IMR-90 (cell line): ENCODE measurements around the gene NDUFAF8. TPM values are rescaled to one million over a fixed set of nuclear protein-coding genes. Genes with fewer than 3 reads are reported as not detected.

ENCODE experiments used
- ATAC-seq: fragments of 200-7000 bp; cut with Tn5 transposase; 2 replicates; pipeline ENCODE4 v1.9.1; 2020; ENCODE audit warnings: low read depth, mild to moderate bottlenecking, moderate library complexity
- BruUV-seq: library from RNA; stranded (reverse); fragments of 400-500 nt; replicated peaks from 2 replicates; lab custom pipeline; 2021; lab: Mats Ljungman, UMichigan
- CTCF ChIA-PET: fragments of 300-600 bp; formaldehyde crosslinking; extraction: SDS; loops from one replicate; lab custom pipeline; 2021; ENCODE audit warnings: antibody characterized with exemption; lab: Yijun Ruan, JAX
- POLR2A ChIA-PET: fragments of 300-600 bp; sonication (Branson Sonifier 250); formaldehyde crosslinking; loops from one replicate; lab custom pipeline; 2022; ENCODE audit warnings: antibody characterized with exemption; ENCODE audit not compliant: unreplicated experiment; lab: Charles Lee
- DNase-seq: peaks from one replicate; pipeline ENCODE4 v3.0.0; 2013
- H2AFZ ChIP-seq: replicated peaks from 2 replicates; pipeline ENCODE3; 2013; ENCODE audit warnings: low read length, mild to moderate bottlenecking; ENCODE audit not compliant: poor library complexity
- H2AK5ac ChIP-seq: 2 replicates; pipeline ENCODE4 v1.6.1; 2013; ENCODE audit warnings: low read depth, low read length, inconsistent platforms
- H2AK9ac ChIP-seq: replicated peaks from 2 replicates; pipeline ENCODE3; 2013; ENCODE audit warnings: mild to moderate bottlenecking, low read depth, low read length, moderate library complexity; ENCODE audit not compliant: poor library complexity
- H2BK120ac ChIP-seq: 2 replicates; pipeline ENCODE4 v1.6.1; 2013; ENCODE audit warnings: low read depth, low read length, inconsistent platforms
- H2BK15ac ChIP-seq: 3 replicates; pipeline ENCODE4 v1.6.1; 2013; ENCODE audit warnings: low read depth, low read length, inconsistent platforms
- H2BK20ac ChIP-seq: 2 replicates; pipeline ENCODE4 v1.6.1; 2013; ENCODE audit warnings: low read depth, mild to moderate bottlenecking, inconsistent platforms, low read length, moderate library complexity
- H2BK5ac ChIP-seq: 2 replicates; pipeline ENCODE4 v1.6.1; 2013; ENCODE audit warnings: mild to moderate bottlenecking, low read depth, low read length, inconsistent platforms; ENCODE audit not compliant: poor library complexity, severe bottlenecking
- H3K14ac ChIP-seq: replicated peaks from 2 replicates; pipeline ENCODE4 v1.6.1; 2013; ENCODE audit warnings: low read depth, low read length, inconsistent platforms
- H3K18ac ChIP-seq: 2 replicates; pipeline ENCODE4 v1.6.1; 2013; ENCODE audit warnings: low read depth, low read length, control low read depth
- H3K23ac ChIP-seq: 2 replicates; pipeline ENCODE4 v1.6.1; 2013; ENCODE audit warnings: low read depth, low read length, inconsistent platforms
- H3K27ac ChIP-seq: 2 replicates; pipeline ENCODE4 v1.5.1; 2013; ENCODE audit warnings: mild to moderate bottlenecking, control low read depth, low read length; ENCODE audit not compliant: insufficient read depth
- H3K27me3 ChIP-seq: 2 replicates; pipeline ENCODE4 v1.6.1; 2013; ENCODE audit warnings: low read length; ENCODE audit not compliant: control insufficient read depth, insufficient read depth
- H3K36me3 ChIP-seq: 2 replicates; pipeline ENCODE4 v1.6.1; 2013; ENCODE audit warnings: low read length, mixed read lengths; ENCODE audit not compliant: control insufficient read depth, insufficient read depth
- H3K4ac ChIP-seq: 2 replicates; pipeline ENCODE4 v1.6.1; 2013; ENCODE audit warnings: low read depth, low read length, inconsistent platforms
- H3K4me1 ChIP-seq: 2 replicates; pipeline ENCODE4 v1.6.1; 2013; ENCODE audit warnings: low read length, mixed read lengths; ENCODE audit not compliant: control insufficient read depth, insufficient read depth
- H3K4me2 ChIP-seq: 2 replicates; pipeline ENCODE4 v1.6.1; 2013; ENCODE audit warnings: low read depth, mild to moderate bottlenecking, control low read depth, low read length, moderate library complexity
- H3K4me3 ChIP-seq: 2 replicates; pipeline ENCODE4 v1.5.1; 2013; ENCODE audit warnings: low read depth, mild to moderate bottlenecking, control low read depth, low read length, moderate library complexity; ENCODE audit not compliant: insufficient read depth
- H3K56ac ChIP-seq: 2 replicates; pipeline ENCODE4 v1.6.1; 2013; ENCODE audit warnings: low read length, inconsistent platforms; ENCODE audit not compliant: insufficient read depth; ENCODE audit errors: extremely low read depth
- H3K79me1 ChIP-seq, 2 experiments: 2 replicates each; pipeline ENCODE4 v1.6.1; 2013; ENCODE audit warnings: low read length in 2 of 2, inconsistent platforms in 1 of 2, low read depth in 1 of 2
- H3K9ac ChIP-seq: 2 replicates; pipeline ENCODE4 v1.6.1; 2013; ENCODE audit warnings: low read depth, low read length, control low read depth
- H3K9me1 ChIP-seq: 2 replicates; pipeline ENCODE4 v1.6.1; 2013; ENCODE audit warnings: low read length, inconsistent platforms; ENCODE audit not compliant: insufficient read depth
- H3K9me3 ChIP-seq: 2 replicates; pipeline ENCODE4 v1.6.1; 2013; ENCODE audit warnings: low read length; ENCODE audit not compliant: control insufficient read depth, insufficient read depth
- H4K20me1 ChIP-seq: 2 replicates; pipeline ENCODE4 v1.6.1; 2013; ENCODE audit warnings: low read length, inconsistent platforms; ENCODE audit not compliant: insufficient read depth
- H4K5ac ChIP-seq: 2 replicates; pipeline ENCODE4 v1.6.1; 2013; ENCODE audit warnings: mild to moderate bottlenecking, low read depth, low read length, control low read depth
- H4K8ac ChIP-seq, 2 experiments: 2 replicates each; pipeline ENCODE4 v1.6.1; 2013; ENCODE audit warnings: low read depth in 2 of 2, low read length in 2 of 2, control low read depth in 1 of 2, inconsistent platforms in 1 of 2
- H4K91ac ChIP-seq: 2 replicates; pipeline ENCODE4 v1.6.1; 2013; ENCODE audit warnings: low read depth, low read length, inconsistent platforms; ENCODE audit not compliant: insufficient read depth
- BHLHE40 ChIP-seq: fragments of 150-350 bp; IDR thresholded peaks from 2 replicates; pipeline ENCODE4 v1.6.1; 2016; ENCODE audit warnings: mild to moderate bottlenecking, low read depth, low read length
- CEBPB ChIP-seq: IDR thresholded peaks from 2 replicates; pipeline ENCODE4 v1.6.1; 2012; ENCODE audit warnings: low read depth, low read length, improper control_type of control experiment
- CHD1 ChIP-seq: IDR thresholded peaks from 2 replicates; pipeline ENCODE4 v1.6.1; 2012; ENCODE audit warnings: low read depth, low read length, improper control_type of control experiment
- CTCF ChIP-seq: conservative IDR thresholded peaks from 2 replicates; pipeline ENCODE4 v1.5.1; 2012; ENCODE audit warnings: mild to moderate bottlenecking, low read depth, low read length, improper control_type of control experiment
- ELK1 ChIP-seq: fragments of 150-350 bp; IDR thresholded peaks from 2 replicates; pipeline ENCODE4 v1.6.1; 2016; ENCODE audit warnings: low read depth, mild to moderate bottlenecking, low read length, moderate library complexity, borderline replicate concordance
- FOS ChIP-seq: fragments of 150-350 bp; IDR thresholded peaks from 2 replicates; pipeline ENCODE4 v1.6.1; 2016; ENCODE audit warnings: low read depth, low read length
- MAFK ChIP-seq: IDR thresholded peaks from 2 replicates; pipeline ENCODE4 v1.6.1; 2012; ENCODE audit warnings: low read depth, low read length, improper control_type of control experiment
- MAZ ChIP-seq: IDR thresholded peaks from 2 replicates; pipeline ENCODE4 v1.6.1; 2012; ENCODE audit warnings: low read depth, mild to moderate bottlenecking, low read length, improper control_type of control experiment, moderate library complexity, borderline replicate concordance
- MXI1 ChIP-seq: IDR thresholded peaks from 2 replicates; pipeline ENCODE4 v1.6.1; 2012; ENCODE audit warnings: low read depth, mild to moderate bottlenecking, low read length, moderate library complexity, borderline replicate concordance
- NFE2L2 ChIP-seq: fragments of 150-350 bp; IDR thresholded peaks from 2 replicates; pipeline ENCODE4 v1.6.1; 2016; ENCODE audit warnings: low read depth, mild to moderate bottlenecking, low read length
- POLR2A ChIP-seq: IDR thresholded peaks from 2 replicates; pipeline ENCODE4 v1.6.1; 2012; ENCODE audit warnings: mild to moderate bottlenecking, low read depth, low read length
- RAD21 ChIP-seq: IDR thresholded peaks from 2 replicates; pipeline ENCODE4 v1.6.1; 2012; ENCODE audit warnings: low read length, improper control_type of control experiment
- RCOR1 ChIP-seq: IDR thresholded peaks from 2 replicates; pipeline ENCODE4 v1.6.1; 2012; ENCODE audit warnings: mild to moderate bottlenecking, low read length, improper control_type of control experiment; ENCODE audit not compliant: insufficient replicate concordance
- RFX5 ChIP-seq: IDR thresholded peaks from 2 replicates; pipeline ENCODE4 v1.8.0; 2012; ENCODE audit warnings: low read depth, mild to moderate bottlenecking, low read length, moderate library complexity
- SMC3 ChIP-seq: fragments of 150-350 bp; IDR thresholded peaks from 2 replicates; pipeline ENCODE4 v1.6.1; 2016; ENCODE audit warnings: low read depth, mild to moderate bottlenecking, antibody characterized with exemption, low read length, moderate library complexity
- WGBS, 2 experiments: methylation state at CpG; one replicate each; pipeline versions ENCODE4 v1.1.5 to v1.1.7; 2013; ENCODE audit warnings: missing lambda C conversion rate in 2 of 2; ENCODE audit not compliant: insufficient read length in 1 of 2; ENCODE audit errors: extremely low coverage in 2 of 2; 5-methylcytosine and 5-hydroxymethylcytosine counted together
- dilution Hi-C: fragments of 300-500 bp; cut with HindIII; formaldehyde crosslinking; loops from one replicate; pipeline ENCODE4 v1.14.3; 2018; ENCODE audit warnings: low sequenced_read_pairs; ENCODE audit not compliant: unreplicated experiment
- in situ Hi-C: fragments of 300-500 bp; cut with MboI; formaldehyde crosslinking; loops from 3 replicates; pipeline ENCODE4 v1.14.3; 2019; ENCODE audit warnings: low sequenced_read_pairs, inconsistent platforms, mixed read lengths
- intact Hi-C: fragments of 100-400 bp; cut with micrococcal nuclease; formaldehyde crosslinking; loops from 2 replicates; pipeline ENCODE4 v1.10.0; 2022
- polyA plus RNA-seq, 3 experiments: library from polyadenylated mRNA; depleted of rRNA; stranded (reverse); fragments of >200 nt; gene quantifications; 2 replicates each; pipeline ENCODE4 v1.2.3, GENCODE V29; 2012; ENCODE audit warnings: low replicate concordance in 1 of 3
- total RNA-seq: library from RNA; depleted of rRNA; stranded (reverse); fragments of >200 nt; gene quantifications from 2 replicates; pipeline ENCODE4 v1.2.3, GENCODE V29; 2012
- TF ChIP-seq, protein P1 (sequence below): fragments of 150-350 bp; IDR thresholded peaks from 2 replicates; pipeline ENCODE4 v1.6.1; 2017; ENCODE audit warnings: mild to moderate bottlenecking, antibody characterized with exemption, low read length, low read depth

NDUFAF8 gene
- total and polyA plus RNA-seq, 2 of the 4 experiments (the other 2 are of a cell fraction), result 11.1 to 65.0 TPM

DNA sequence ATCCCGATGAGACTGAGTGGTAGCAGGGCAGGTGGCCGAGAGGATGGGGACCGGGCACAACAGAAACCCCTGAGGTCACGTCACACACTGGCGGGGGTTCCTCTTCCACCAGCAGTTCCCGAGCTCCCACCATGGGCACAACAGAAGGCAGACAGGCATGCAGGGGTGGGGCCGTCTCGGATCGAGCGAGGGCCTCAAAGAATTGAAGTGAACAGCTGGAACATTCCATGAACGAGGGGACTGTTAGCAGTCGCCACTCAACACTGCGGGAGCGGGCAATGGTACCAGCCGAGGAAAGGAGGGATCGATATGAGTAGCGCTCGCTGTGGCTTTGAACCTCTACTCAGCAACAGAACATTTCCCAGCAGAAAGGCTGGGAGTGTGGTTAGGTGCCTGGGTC is 21.6 kb upstream of the NDUFAF8 start:
- H2AFZ ChIP-seq, result no peak overlapping the region
- ChIA-PET CTCF (no interaction called here), POLR2A (no interaction called here)
- H3K9ac ChIP-seq, result no peak overlapping the region
- H3K9me1 ChIP-seq, result no peaks in the 10 kb centered on the region; the same call in none of the 2 replicates
- dilution Hi-C loops, result no loop called here
- intact Hi-C loops, result no loop called here
- no peak overlapping the region for H4K91ac ChIP-seq
- no peak overlapping the region for H2BK5ac ChIP-seq
- peaks cover 6% of the 10 kb centered on the region; the same call in 1 of the 2 replicates for H3K4me1 ChIP-seq
- no peak overlapping the region for H3K14ac ChIP-seq
- in situ Hi-C loops, result no loop called here
- H2BK15ac ChIP-seq, result no peak overlapping the region
- WGBS, 2 experiments, result 94% methylated on average over 10 of the region's 18 CpGs; no CpG with 5 or more reads in 1 of the 2 experiments
- H3K18ac ChIP-seq, result no peak overlapping the region
- no TSS peak for BruUV-seq
- peaks cover 5% of the 10 kb centered on the region; the same call in 1 of the 2 replicates for H3K36me3 ChIP-seq
- H2AK5ac ChIP-seq, result no peak overlapping the region
- H3K9me3 ChIP-seq, result no peaks in the 10 kb centered on the region
- H4K20me1 ChIP-seq, result no peaks in the 10 kb centered on the region; the same call in 1 of the 2 replicates
- H4K8ac ChIP-seq, result no peak overlapping the region
- H3K56ac ChIP-seq, result no peak overlapping the region
- H3K4me3 ChIP-seq, result no peak overlapping the region
- H2AK9ac ChIP-seq, result no peak overlapping the region
- no peak overlapping the region for H3K23ac ChIP-seq
- H3K4me2 ChIP-seq, result no peak overlapping the region
- no peak overlapping the region for H4K5ac ChIP-seq
- no peak overlapping the region for H2BK20ac ChIP-seq
- ATAC-seq (no peak), DNase-seq (no peak)
- peaks cover 11 to 23% of the 10 kb centered on the region in 2 experiments; a peak in 3 of 4 replicates for H3K79me1 ChIP-seq
- no peak for TF ChIP-seq NFE2L2
- no peak for TF ChIP-seq RFX5
- no peak for TF ChIP-seq ELK1
- no peak for TF ChIP-seq MXI1
- TF ChIP-seq FOS, result no peak
- TF ChIP-seq MAFK, result no peak
- TF ChIP-seq CTCF, result no peak
- TF ChIP-seq CHD1, result no peak
- TF ChIP-seq MAZ, result no peak
- no peak for TF ChIP-seq CEBPB
- TF ChIP-seq POLR2A, result no peak
- TF ChIP-seq BHLHE40, result no peak
- TF ChIP-seq RCOR1, result no peak
- TF ChIP-seq SMC3, result no peak
- no peak for TF ChIP-seq RAD21
- TF ChIP-seq, protein P1, sequence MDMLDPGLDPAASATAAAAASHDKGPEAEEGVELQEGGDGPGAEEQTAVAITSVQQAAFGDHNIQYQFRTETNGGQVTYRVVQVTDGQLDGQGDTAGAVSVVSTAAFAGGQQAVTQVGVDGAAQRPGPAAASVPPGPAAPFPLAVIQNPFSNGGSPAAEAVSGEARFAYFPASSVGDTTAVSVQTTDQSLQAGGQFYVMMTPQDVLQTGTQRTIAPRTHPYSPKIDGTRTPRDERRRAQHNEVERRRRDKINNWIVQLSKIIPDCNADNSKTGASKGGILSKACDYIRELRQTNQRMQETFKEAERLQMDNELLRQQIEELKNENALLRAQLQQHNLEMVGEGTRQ, result no peak
- H3K27ac ChIP-seq, result no peak overlapping the region
- no peak overlapping the region for H3K4ac ChIP-seq
- no peaks in the 10 kb centered on the region for H3K27me3 ChIP-seq
- no peak overlapping the region for H2BK120ac ChIP-seq
